Stimulated activated CD8-positive, alpha-beta memory T cell treated with anti-CD3 and anti-CD28 coated beads, Interleukin-15, amount 100 ng/mL, for 48 hours (primary cell): ENCODE measurements around the gene PLCD1.
A peak's percentile ranks its signal among the peaks of the same experiment; 100 is the strongest.
"Not testable (repeated sequence)": the region's sequence is repeated elsewhere in the genome, so short reads cannot be mapped to it uniquely, and the experiment has no call there.

Experiments
- DNase-seq, 2 donors: peaks; one replicate each; pipeline ENCODE4 v3.0.0-alpha.2; 2020; ENCODE audit warnings: low read depth in 2 of 2

PLCD1 gene

DNA sequence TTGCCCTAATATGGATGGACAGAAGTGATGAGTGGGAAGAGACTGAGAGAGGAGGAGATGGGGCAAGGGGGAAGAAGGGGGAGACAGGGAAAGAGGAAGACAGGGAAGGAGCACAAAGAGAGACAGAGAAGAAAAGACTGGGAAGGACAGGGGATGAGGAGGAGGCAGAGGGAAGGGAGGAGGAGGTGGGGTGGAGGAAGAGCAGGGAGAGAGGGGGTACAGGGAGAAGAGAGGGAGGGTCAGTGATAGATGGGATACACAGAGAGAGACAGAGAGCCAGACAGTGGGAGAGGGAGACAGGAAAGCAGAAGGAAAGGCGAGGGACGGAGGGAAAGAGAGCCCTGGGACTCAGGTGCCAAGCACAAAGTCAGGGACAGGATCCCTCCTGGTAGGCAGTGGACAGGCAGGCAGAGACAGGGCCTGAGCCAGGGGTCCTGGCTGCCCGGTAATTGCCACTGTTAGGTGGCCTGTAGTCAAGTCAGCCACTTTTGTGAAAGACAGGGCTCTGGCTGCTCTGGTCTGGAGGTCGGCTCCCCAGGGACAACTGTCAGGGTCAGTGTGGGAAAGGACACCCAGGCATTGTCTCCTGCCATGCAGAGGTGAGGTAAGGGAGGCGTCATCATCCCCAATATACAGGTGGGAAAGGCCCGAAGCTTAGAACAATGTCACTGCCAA is 29.1 kb downstream of the PLCD1 start:
- DNase-seq: no peak

DNA sequence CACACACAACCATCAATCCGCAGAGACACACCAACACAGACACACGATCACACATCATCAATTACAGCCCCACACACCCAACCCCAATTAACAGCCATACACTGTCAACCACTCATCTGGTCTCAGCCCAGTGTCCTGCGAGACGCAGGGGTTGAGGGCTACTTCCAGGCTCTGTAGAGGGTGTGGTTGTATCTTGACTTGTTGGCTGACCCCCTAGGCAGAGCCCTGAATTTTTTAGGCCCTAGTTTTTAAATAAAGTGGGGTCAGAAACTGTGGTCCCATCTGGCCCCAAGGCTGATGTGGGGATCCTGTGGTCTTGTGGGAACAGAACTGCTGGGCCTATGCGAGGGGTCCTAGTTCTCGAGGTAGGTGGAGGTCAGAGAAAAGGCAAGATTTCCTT is 29.6 kb downstream of the PLCD1 start:
- no peak for DNase-seq

DNA sequence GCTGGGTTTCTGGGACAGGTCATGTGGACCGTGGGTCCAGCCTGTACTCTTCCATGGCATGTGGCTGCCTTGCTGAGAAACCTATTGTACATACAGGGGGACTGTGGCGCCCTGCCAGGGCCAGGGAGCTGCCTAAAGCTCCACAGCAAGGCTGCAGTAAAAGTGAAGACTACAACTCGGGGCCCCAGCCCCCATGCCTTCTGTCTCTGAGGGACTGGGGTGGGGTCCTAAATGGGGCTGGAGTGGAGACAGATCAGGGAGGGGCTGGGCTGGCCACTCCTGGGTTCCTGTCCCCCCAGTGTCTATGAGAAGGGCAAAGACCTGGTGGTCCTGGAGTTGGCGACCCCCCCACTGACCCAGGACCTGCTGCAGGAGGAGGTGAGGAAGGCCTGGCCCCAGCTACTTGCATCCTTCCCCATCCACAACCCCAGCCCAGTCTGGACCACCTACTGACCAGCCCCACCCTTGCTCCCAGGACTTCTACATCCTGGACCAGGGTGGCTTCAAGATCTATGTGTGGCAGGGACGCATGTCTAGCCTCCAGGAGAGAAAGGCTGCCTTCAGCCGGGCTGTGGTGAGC is 31.6 kb downstream of the PLCD1 start:
- DNase-seq: no peak

DNA sequence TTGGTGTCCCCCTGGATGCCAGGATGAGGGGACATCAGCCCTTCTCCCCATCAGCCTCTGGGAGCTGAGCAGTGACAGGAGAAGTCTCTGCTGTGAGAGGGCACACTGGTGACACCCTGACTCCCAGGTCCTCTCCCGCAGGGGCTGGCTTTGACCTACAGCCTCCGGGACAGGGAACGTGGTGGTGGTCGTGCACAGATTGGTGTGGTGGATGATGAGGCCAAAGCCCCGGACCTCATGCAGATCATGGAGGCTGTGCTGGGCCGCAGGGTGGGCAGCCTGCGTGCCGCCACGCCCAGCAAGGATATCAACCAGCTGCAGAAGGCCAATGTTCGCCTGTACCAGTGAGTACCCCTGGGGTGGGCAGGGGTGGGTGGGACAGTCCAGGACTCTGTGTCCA is 32.1 kb downstream of the PLCD1 start:
- no peak for DNase-seq

DNA sequence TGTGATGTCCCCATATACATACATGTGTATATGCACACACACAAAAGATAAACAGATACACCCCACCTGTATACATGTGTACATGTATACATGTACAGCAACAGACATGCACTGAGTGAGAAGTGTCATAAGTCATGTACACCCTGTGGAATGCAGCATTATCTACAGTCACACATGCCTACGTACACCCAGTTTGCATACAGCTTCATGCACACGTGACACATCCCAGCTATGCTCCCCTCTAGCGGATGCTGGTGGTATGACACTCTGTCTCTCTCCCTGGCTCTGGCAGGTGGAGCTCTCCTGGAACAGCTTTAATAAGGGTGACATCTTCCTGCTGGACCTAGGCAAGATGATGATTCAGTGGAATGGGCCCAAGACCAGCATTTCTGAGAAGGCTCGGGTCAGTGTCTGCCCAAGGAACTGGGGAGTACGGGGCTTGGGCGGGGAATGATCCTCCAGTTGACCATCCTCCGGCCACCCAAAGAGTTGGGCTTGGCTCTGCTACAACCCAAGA is 32.6 kb downstream of the PLCD1 start:
- DNase-seq: peak; percentile 62 to 72

DNA sequence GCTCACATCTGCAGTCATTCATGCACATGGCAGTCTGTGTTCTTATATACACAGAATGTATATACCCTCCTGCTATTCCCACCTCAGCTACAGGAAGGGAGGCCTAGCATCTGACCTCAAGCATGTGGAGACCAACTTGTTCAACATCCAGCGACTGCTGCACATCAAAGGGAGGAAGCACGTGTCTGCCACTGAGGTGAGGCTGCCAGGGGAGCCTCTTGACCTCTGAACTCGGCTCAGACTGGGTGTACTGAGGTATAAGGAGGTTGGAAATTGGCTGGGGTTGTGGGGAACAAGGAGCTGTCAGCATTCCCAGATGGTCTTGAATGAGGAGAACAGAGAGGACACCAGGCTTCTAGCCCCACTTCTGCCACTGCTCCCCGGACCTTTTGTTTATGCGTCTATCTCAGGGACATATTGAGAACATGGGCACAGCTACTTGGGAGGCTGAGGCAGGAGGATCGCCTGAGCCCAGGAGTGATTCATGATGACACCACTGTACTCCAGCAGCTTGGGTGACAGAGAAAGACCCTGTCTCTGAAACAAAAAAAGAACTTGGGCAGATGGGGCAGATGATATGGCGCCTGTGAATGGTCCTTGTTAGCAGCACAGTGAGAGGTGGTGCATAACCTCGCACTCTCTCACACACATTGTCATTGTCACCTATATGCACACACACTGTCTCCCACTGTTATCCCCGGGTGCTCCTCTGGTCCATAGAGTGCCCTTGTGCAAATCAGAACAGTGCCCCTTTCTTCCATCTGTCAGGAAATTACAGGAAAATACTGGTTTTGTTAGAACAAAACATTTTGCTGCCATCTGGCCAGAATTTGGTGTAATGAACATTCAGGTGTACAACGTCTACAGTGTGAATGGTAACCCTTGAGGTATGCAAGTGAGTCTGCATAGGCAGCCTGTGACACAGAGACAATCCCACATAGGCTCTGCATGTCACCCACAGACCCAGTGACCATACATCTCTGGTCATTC is 33.5 kb downstream of the PLCD1 start:
- DNase-seq: no peak

DNA sequence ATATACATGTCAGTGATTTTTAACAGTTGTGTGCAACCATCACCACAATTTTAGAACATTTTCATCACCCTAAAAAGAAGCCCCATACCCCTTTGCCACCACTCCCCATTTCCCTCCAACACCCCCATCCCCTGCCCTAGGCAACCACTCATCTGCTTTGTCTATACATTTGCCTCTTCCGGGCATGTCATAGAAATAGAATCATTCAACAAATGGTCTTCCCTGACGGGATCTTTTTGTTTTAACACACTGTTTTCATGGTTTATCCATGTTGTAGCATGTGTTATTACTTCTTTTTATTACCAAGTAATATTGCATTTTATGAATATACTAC is 34.8 kb downstream of the PLCD1 start:
- no peak for DNase-seq

DNA sequence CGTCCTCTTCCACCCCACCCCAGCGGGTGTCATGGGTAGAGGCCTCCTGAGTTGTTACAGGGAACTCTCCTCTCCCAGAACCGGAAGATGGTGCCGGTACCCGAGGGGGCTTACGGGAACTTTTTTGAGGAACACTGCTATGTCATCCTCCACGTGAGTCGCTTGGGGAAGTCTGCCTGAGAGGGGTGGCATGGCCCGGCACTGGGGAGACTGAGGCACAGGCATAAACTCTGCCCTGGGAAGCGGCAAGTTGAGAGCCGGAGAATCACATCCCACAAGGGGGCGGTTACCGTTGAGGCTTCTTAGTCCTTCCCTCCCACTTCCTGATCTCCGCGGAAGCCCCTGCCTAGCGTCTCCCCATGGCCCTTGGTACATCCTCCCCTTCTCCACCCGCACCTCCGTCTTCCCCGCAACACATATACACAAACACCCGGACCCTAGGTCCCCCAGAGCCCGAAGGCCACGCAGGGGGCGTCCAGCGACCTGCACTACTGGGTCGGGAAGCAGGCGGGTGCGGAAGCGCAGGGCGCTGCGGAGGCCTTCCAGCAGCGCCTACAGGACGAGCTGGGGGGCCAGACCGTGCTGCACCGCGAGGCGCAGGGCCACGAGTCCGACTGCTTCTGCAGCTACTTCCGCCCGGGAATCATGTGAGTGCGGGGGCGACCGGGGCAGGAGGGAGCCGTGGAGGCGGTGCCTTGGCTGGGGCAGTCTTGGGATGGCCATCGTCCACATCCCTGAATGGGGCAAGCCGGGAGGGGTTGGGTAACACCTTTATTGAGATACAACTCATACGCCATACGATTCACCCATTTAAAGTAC is 35.4 kb downstream of the PLCD1 start:
- DNase-seq: peak; percentile 74

DNA sequence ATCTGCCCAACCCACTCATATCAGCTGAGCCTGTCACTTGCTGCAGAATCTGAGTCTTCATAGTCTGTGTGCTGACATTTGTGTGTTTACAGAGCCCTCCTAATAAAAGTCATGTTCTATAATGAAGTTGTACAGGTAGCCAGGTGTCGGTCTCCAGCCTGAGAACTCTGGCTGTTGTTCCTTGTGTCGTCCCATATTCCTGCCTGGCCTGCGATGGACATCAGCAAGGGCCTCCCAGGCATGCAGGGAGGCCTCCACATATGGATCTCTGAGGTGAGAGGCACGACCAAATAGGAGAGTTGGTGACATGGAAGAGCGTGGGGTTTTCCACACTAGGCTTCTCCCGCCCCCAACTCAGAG is 36.0 kb downstream of the PLCD1 start:
- DNase-seq: no peak

DNA sequence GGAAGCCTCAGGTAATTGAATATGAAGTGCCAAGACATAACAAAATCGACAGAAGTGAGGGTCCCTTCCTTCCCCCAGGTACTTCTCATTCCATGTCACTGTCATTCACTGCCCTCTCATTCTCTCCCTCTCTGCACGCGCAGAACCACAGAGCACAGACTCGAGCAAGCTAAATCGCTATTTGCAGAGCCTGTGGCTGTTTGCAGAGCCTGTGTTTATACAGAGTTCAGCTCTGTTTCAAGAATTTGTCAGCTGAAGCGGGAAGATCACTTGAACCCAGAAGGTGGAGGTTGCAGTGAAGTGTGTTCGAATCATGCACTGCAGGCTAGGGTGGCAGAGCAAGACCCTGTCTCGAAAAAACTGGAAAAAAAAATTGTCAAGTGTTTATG is 36.4 kb downstream of the PLCD1 start:
- no peak for DNase-seq

DNA sequence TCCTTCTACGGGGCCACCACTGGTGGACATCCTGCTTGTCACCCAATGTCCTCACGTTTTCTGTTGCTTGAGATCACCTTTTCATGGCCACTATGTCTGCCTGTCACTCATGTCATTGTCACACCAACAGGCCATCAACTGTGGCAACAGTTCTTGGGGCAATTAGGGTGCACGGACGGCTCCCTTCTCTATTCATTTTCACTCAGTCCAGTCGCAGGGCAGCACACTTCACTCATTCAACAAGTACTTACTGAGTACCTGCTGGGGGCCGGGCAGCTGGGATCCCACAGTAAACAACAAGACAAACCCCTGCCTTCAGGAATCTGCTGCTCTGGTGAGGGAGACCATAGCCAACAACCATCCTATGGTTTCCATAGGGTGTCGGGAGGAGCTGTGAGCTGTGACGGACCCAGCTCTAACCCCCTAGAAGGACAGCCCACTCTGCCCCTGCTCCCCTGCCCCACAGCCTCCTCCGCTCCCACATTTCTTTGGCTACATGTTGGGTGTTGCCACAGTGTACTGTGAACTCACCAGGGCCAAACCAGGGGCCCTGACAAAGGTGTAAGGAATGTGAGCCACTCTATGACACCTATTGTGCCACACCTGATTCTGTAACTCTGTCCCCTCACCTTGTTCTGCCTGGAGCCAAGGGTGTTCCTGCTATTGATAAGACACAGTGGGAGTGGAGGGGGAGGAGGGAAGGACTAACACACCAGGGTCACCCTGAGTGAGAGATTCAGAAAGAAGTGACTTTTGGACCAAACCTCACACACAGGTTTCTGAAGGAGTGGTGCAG is 37.0 kb downstream of the PLCD1 start:
- no peak for DNase-seq

DNA sequence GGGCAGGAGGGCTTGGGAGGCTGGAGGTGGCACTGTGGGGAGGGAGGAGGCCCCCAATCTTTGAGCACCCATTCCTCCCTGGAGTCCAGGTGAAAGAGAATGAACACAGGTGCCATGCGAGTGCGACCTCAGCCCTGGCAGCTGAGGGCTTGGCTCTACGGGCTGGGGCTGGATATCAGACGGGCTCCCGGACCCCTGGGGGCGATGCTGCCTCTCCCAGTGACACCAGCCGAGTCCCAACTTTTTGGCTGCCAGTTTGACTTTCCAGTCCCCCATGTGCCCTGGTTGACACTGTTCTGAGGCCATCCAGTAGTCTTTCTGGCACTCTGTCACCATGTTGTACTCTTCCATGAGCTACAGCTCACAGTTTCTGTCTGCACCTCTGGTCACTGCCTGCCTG is 37.6 kb downstream of the PLCD1 start:
- DNase-seq: no peak

DNA sequence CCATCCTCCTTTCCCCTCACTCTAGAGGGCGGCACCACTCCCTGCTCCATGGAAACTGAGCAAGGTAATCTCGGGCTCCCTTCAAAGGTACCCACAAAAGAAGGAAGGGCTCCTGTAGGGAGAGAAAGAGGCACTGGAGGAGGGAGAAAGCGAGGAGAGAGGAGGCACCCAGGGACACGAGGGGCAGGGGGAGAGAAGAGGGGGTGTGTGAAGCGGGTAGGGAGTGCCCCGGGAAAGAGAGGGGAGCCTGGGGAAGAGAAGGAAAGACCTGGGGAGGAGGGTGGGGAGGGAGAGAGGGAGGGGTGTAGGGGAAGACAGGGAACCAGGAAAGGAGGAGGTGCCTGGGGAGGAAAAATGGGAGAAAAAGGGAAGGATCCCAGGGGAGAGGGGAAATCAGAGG is 38.3 kb downstream of the PLCD1 start:
- DNase-seq: no peak

DNA sequence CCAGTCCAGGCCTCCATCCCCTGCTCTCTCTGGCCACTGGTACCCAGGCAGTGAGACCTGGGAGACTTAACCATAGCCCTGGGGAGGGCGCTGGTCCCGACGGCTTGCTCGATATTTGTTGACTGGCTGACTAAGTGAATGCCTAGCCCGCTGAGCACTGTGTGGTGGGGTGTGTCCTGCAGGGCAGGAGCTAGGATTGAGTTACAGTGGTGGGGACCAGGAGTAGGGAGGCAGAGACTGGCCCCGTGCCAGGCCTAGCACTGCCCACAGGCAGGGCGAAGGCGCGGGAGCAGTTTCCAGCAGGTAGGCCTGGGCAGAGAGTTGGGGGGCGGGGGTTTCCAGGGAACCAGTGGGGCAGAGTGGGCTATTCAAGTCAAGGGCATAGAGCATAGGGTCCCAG is 38.9 kb downstream of the PLCD1 start, which contains the start of gene VILL:
Gene VILL, plus strand, starts transcription at position 260 of the 400 bp plus-strand sequence. CDS start 2,887 bp downstream, outside the sequence.
- no peak for DNase-seq

DNA sequence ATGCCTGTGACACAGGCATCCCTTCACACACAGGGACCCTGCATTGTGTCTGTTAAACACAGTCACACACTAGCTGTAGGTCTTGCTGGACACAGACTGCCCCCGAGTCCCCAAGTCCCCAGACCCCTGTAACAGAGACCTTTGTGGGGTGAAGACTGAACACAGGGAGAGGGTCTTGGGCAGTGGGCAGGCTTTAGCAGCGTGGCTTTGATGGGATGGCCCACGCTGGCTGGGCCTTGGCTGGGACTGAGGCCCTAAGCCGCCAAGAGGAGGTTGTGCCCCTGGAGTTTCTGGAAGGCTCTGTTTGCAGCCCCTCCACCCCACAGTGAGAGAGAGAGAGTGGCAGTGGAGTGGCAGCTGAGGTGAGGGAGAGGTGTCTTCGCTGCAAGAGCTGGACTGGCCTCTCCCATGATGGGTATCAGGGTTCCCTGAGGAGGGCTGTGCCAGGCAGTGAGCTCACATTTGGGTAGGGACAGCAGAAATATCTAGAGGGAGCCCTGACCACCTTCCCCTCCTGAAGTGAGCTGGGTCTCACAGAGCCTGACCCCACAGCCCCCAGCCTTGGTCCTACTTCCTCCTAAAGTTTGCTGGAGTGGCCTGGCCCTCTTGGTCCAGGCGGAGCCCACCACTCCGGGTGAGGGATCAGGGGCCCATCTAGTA is 39.5 kb downstream of the PLCD1 start:
- DNase-seq: no peak

DNA sequence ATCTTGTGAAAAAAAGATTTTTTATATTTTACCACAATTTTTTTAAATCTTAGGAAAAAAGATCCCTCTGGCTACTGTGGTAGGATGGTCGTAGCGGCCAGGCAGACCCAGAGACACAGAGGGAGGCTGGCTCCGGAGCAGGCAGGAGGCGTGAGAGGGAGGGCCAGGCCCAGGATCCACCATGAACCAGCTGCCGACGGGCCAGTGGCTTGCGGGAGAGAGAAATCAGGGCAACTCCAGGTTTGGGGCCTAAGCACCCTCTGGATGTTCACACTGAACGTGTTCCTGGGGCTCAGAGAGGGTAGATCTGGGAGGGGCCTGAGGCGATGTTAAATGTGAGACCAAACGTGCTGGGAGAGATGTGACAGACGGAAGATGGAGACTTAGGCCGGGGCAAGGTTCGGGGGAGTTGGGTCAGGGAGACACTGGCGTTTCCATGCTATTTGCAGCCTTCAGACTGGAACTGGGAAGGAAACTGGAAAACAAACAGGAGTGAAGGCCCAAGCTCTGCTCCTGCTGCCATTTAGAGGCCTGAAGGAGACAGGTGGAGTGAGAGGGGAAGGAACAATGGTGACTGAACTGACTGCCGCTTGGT is 40.4 kb downstream of the PLCD1 start:
- no peak for DNase-seq

DNA sequence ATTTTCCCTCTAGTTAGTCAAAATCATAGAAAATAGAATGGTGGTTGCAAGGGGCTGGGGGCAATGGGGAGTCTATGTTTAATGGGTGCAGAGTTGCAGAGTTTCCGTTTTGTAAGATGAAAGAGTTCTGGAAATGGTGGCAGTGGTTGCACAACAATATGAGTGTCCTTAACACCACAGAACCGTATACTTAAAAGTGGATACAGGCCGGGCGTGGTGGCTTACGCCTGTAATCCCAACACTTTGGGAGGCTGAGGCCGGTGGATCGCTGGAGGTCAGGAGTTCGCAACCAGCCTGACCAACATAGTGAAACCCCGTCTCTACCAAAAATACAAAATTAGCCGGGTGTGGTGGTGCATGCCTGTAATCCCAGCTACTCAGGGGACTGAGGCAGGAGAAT is 41.1 kb downstream of the PLCD1 start:
- not testable (repeated sequence) for DNase-seq

DNA sequence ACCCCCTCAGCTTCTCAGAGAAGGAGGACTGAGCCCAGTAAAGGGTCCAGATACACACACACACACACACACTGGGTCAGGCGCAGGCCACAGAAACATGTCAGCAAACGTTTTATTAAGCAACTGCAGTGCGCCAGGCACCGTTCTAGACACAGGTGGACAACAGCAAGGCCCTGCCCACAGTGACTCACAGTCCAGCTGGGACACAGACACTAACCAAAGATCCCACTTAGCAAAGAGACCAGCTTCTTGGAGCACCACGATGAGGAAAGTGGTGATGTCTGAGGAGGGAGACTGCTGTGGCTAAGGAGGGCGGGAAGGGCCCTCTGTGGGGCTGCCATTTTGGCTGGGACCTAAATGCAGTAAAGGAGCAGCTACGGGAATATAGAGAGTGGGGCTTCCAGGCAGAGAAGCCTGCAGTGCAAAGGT is 41.7 kb downstream of the PLCD1 start:
- DNase-seq: no peak

DNA sequence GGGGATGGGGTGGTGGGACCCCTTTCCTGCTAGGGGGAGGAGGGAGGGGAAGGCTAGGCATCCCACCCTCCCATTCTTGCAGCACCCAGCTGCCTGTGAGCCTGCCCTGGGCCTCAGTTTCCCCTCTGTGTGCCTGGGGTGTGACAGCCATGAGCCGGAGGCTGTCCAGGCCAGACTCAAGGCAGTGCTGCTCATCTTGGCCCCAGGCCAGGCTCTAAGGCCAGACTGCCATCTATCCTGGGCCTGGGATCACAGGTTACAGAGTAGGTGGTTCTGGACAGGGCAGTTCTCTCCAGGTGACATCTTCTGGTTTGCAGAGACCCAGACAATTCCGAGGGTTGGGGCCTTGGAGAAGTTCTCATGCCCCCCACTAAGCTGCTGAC is 42.1 kb downstream of the PLCD1 start:
- no peak for DNase-seq
